Activated CD8-positive, alpha-beta T cell treated with anti-CD3 and anti-CD28 coated beads for 36 hours (primary cell): ENCODE results near the gene TMPRSS7. TPM values are rescaled to one million over a fixed set of nuclear protein-coding genes. Genes with fewer than 3 reads are reported as not detected.
"Not testable (repeated sequence)": the region's sequence is repeated elsewhere in the genome, so short reads cannot be mapped to it uniquely, and the experiment has no call there.

Experiments
- ATAC-seq: fragments of 200-7000 bp; cut with Tn5 transposase; one replicate; pipeline ENCODE4 v1.10.0; 2021; ENCODE audit warnings: mild to moderate bottlenecking, moderate library complexity
- CTCF ChIA-PET: fragments of 350-600 bp; sonication (Branson Sonifier 250); formaldehyde crosslinking; loops from one replicate; lab custom pipeline; 2021; ENCODE audit warnings: antibody characterized with exemption; lab: Charles Lee
- POLR2A ChIA-PET: fragments of 350-600 bp; sonication (Branson Sonifier 250); formaldehyde crosslinking; loops from one replicate; lab custom pipeline; 2021; ENCODE audit warnings: antibody characterized with exemption; lab: Charles Lee
- DNase-seq: peaks from one replicate; pipeline ENCODE4 v3.0.0-alpha.2; 2020
- H3K27ac Mint-ChIP-seq: one replicate; pipeline ENCODE4 v1.8.0; 2021; ENCODE audit warnings: mild to moderate bottlenecking, mixed read lengths
- H3K27me3 Mint-ChIP-seq: one replicate; pipeline ENCODE4 v1.8.0; 2021; ENCODE audit warnings: mixed read lengths
- H3K36me3 Mint-ChIP-seq: one replicate; pipeline ENCODE4 v1.8.0; 2021; ENCODE audit warnings: low read depth, mixed read lengths
- H3K4me1 Mint-ChIP-seq: one replicate; pipeline ENCODE4 v1.8.0; 2021; ENCODE audit warnings: low read depth, mixed read lengths
- H3K4me3 Mint-ChIP-seq: one replicate; pipeline ENCODE4 v1.8.0; 2021; ENCODE audit warnings: mild to moderate bottlenecking, moderate library complexity, mixed read lengths
- H3K9me3 Mint-ChIP-seq: one replicate; pipeline ENCODE4 v1.8.0; 2021; ENCODE audit warnings: mixed read lengths
- intact Hi-C: fragments of 100-400 bp; cut with micrococcal nuclease; formaldehyde crosslinking; loops from one replicate; pipeline ENCODE4 v1.10.0; 2022
- total RNA-seq, 2 experiments: library from RNA; stranded (reverse); gene quantifications; one replicate each; pipeline ENCODE4 v1.2.3, GENCODE V29; 2021
- TF ChIP-seq, protein P1 (sequence below): fragments of 200-600 bp; IDR thresholded peaks from one replicate; pipeline ENCODE4 v1.8.0; 2022; ENCODE audit warnings: antibody characterized with exemption, mild to moderate bottlenecking

Gene TMPRSS7
- total RNA-seq, 2 experiments from 2014 or later, result not detected

DNA sequence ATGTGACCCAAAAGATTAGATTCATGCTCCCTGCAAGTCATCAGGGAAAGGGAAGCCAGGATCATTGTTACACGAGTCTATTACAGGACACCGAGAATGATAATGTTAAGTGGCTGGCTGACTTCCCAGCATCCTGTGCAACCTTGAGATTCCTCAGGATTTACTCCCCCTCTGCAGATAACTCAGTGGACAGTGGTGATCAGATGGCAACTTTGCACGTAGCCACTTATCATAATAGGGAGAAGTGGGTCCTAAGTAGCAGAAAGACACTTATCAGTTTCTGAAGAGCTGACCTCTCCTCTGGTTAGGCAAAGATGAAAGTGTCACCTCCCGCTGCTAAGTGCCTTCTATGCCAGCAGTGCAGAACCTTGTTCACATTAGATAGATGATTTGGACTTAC lies 6.7 kb upstream of the TMPRSS7 start:
- Mint-ChIP-seq H3K27ac (no peak overlapping the region), H3K36me3 (no peaks in the 10 kb centered on the region), H3K27me3 (no peaks in the 10 kb centered on the region), H3K9me3 (no peaks in the 10 kb centered on the region), H3K4me1 (no peaks in the 10 kb centered on the region), H3K4me3 (no peak overlapping the region)
- intact Hi-C loops, result no loop called here
- POLR2A ChIA-PET, result no interaction called here
- ATAC-seq, result no peak
- no peak for DNase-seq
- TF ChIP-seq, protein P1, sequence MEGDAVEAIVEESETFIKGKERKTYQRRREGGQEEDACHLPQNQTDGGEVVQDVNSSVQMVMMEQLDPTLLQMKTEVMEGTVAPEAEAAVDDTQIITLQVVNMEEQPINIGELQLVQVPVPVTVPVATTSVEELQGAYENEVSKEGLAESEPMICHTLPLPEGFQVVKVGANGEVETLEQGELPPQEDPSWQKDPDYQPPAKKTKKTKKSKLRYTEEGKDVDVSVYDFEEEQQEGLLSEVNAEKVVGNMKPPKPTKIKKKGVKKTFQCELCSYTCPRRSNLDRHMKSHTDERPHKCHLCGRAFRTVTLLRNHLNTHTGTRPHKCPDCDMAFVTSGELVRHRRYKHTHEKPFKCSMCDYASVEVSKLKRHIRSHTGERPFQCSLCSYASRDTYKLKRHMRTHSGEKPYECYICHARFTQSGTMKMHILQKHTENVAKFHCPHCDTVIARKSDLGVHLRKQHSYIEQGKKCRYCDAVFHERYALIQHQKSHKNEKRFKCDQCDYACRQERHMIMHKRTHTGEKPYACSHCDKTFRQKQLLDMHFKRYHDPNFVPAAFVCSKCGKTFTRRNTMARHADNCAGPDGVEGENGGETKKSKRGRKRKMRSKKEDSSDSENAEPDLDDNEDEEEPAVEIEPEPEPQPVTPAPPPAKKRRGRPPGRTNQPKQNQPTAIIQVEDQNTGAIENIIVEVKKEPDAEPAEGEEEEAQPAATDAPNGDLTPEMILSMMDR, result no peak
- CTCF ChIA-PET, result interaction anchor here (1.0 to 1.2 kb wide), 2 partner anchors 16 to 84 kb away, joined by 3 to 8 read pairs; no protein-coding TSS in a partner anchor

DNA sequence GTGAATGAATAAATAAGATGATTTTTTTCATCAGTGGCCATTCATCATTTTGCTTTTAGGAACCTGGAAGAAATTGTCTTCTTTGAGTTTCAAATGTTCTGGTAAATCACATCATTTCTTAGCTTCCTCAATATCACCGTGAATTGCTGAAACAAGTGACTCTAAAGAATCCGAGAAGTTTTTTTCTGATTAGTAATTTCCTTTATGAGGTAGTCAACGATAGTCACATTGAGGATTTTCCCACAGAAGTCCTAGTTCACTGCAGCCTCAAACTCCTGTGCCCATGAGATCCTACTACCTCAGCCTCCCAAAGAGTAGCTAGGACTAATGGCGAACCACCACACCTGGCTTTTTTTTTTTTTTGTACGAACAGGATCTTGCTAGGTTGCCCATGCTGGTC lies 3.6 kb upstream of the TMPRSS7 start:
- no peak for DNase-seq
- POLR2A ChIA-PET, result no interaction called here
- no peak overlapping the region for H3K4me3 Mint-ChIP-seq
- ATAC-seq, result no peak
- H3K27ac Mint-ChIP-seq, result no peak overlapping the region
- no peaks in the 10 kb centered on the region for H3K9me3 Mint-ChIP-seq
- intact Hi-C loops, result no loop called here
- no peaks in the 10 kb centered on the region for H3K4me1 Mint-ChIP-seq
- no peaks in the 10 kb centered on the region for H3K27me3 Mint-ChIP-seq
- no peaks in the 10 kb centered on the region for H3K36me3 Mint-ChIP-seq
- CTCF ChIA-PET, result interaction anchor here (0.8 to 2.4 kb wide), 6 partner anchors 10 to 314 kb away, joined by 3 to 6 read pairs (median 4); no protein-coding TSS in a partner anchor
- TF ChIP-seq, protein P1, result no peak

DNA sequence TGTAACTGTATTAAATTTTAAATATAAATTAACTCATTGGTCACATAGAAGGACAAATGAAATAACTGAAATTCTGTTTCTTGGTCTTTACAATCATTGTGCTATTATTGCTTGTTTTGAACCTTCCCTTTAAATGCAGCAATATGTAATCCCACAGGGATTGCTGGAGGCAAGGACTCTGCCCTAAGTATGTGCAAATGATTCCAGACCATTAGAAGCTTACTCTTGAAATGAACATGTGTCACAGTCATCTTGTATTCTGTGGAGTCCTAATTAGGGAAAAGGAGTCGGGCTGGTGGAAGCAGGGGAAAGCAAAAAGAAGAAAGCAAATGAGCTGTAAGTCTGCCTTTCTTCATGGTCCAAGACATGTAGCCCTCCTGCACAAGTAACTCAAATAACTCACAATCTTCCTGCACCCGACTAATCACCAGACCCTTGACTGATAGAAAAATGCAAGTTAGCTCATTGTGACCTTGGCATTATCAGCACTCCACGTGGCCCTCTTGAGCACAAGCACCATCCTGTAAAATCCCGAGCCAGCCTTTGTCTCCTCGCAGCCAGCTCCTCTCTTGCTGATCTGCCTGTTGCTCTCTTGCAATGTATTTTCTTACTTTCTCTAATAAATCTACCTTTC lies 2.3 kb upstream of the TMPRSS7 start:
- TF ChIP-seq, protein P1, result no peak
- intact Hi-C loops, result no loop called here
- ATAC-seq, result no peak
- DNase-seq, result no peak
- no peaks in the 10 kb centered on the region for H3K36me3 Mint-ChIP-seq
- no peaks in the 10 kb centered on the region for H3K27me3 Mint-ChIP-seq
- CTCF ChIA-PET, result interaction anchor here (1.5 to 4.5 kb wide), 5 partner anchors 9 to 316 kb away, joined by 4 to 26 read pairs (median 6); no protein-coding TSS in a partner anchor
- no peaks in the 10 kb centered on the region for H3K9me3 Mint-ChIP-seq
- no peaks in the 10 kb centered on the region for H3K4me1 Mint-ChIP-seq
- POLR2A ChIA-PET, result no interaction called here
- no peak overlapping the region for H3K4me3 Mint-ChIP-seq
- no peak overlapping the region for H3K27ac Mint-ChIP-seq

DNA sequence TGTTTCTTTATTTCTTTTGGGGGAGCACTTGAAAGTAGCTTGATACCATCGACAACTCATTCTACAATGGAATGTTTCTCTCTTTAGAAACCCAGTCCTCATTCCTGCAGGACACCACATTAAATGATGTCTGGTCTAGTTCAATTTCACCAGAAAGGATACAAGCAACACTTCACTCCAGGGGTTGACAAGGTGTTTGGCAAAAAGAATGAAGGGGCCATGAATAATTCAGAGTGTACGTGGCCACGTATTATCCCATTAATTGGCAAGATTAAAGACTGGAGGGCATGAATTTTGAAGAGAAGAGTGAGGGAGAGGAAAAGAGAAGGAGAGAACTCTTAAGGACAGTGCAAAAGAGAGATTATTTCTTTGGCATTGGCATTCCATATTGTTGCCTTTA lies 705 bp downstream of the TMPRSS7 start:
- Mint-ChIP-seq H3K27me3 (no peaks in the 10 kb centered on the region), H3K36me3 (no peaks in the 10 kb centered on the region), H3K27ac (no peak overlapping the region), H3K4me3 (no peak overlapping the region), H3K9me3 (peaks cover 3% of the 10 kb centered on the region), H3K4me1 (no peaks in the 10 kb centered on the region)
- intact Hi-C loops, result no loop called here
- ChIA-PET CTCF (interaction anchor here (1.0 to 4.5 kb wide), 3 partner anchors 9 to 75 kb away, joined by 3 to 26 read pairs (median 5); no protein-coding TSS in a partner anchor), POLR2A (no interaction called here)
- ATAC-seq (no peak), DNase-seq (no peak)
- TF ChIP-seq, protein P1, result no peak

DNA sequence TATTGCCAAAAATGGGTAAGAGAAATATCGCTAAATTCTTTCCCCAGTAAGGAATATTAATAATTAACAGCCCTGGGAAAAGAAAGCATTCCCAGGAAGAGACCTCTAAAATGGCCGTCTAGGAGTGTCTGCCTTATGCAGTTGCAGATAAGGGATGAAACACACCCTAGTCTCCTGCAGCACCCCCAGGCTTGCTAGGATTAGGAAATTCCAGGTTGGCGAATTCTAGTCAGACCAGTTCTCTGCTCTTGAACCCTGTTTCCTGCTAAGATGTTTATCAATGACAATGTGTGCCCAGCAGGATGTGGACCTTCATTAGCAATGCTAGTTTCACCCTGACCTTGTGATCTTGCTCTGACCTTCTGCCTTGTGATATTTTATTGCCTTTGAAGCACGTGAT lies 2.7 kb downstream of the TMPRSS7 start:
- H3K4me1 Mint-ChIP-seq, H3K9me3 Mint-ChIP-seq, DNase-seq, POLR2A ChIA-PET, intact Hi-C loops, ATAC-seq, CTCF ChIA-PET, H3K36me3 Mint-ChIP-seq, H3K4me3 Mint-ChIP-seq, H3K27ac Mint-ChIP-seq, H3K27me3 Mint-ChIP-seq: not testable (repeated sequence)
